Fibroblast of gingiva (primary cell): ENCODE results near the gene TMEM97.
A peak's percentile ranks its signal among the peaks of the same experiment; 100 is the strongest.

Source experiments
- DNase-seq: peaks from one replicate; pipeline ENCODE4 v3.0.0-alpha.2; 2011; ENCODE audit warnings: low read depth

Gene TMEM97

DNA sequence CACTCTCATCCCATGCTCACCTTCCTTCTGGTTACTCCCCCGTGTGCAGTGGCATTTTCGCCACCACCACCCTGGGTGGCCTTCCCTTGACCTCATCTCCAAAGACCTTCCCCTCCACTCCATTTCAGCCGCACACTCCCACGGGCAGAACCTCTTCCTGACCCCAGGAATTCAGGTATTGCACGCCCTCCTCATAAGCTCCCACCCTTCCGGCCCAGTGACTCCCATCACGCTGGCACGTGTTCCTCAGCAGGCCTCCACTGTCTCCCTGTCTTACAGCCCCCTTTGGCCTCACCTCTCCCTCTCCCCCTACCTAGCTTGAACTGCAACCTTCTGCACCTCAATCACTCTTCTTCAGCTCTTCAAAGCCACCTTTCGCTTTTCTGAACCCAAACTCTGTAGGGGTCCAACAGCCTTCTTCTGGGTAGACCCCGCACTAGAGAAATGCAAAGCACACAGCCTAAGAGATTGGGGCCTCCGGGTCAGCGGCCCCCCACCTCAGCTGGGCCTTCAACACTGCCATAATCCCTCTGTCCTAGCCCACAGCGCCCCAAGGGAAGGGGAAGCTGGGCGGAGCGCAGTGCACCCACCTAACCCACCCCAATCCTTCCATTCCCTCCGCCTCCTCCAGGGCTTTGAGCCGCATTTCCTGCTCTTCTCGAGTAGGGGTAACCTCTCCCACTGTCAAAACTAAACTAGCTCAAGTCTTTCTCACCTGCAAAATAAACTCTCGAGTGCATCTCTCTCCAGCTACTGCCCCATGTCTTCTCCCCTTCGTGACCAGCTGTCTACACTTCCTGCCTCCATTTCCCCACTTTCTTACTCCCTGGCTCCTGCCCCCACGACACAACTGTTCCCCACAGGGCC, 1.7 kb upstream of the TMEM97 start:
- no peak for DNase-seq

DNA sequence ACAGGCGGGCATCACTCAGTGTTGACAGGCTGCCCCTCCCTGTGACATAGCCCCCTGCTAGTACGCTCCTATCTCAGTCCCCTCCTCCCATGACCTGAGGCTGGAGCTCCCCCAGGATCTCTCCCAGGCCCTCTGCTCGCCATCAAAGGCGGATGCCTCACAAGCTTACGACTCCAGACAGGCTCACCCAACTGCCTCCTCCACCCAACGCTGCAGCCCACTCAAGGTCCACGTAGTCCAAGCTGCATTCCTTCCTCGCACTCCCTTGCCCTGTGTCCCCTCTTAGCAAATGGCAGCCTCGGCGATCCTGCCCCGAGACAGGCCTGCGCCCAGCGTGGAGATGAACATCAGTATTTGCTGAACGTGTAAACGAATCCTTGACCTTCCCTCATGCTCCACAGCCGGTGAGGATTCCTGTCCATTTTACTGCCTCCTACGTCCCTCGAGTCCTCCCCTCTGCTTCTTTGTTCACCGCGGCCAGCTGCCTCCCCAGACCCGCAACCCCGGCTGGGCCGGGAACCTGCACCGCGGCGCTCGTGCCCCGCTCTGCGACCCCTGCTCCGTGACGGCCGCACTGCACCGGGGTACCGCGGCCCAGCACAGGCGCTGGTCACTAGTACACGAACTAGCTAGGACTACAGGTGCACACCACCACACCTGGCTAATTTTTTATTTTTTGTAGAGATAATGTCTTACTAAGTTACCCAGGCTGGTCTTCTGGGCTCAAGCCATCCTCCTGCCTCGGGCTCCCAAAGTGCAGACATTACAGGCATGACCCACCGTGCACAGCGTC, 838 bp upstream of the TMEM97 start:
- no peak for DNase-seq

DNA sequence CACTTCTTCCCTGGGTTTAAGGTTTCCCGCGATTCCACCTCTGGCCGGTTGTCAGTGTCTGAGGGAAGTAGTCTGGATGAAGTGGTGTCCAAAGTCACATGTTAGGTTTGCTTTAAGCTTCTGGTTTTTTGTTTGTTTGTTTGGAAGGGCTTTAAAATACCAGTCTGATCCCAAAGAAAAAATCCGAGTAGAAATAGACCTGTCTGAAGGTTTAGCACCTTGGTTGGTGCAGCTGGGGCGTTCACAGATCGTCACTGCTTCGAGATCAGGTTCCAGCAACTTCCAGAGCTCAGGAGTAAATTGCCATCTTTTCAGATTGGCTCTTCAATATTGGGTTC, 567 bp downstream of the TMEM97 start:
- no peak for DNase-seq

DNA sequence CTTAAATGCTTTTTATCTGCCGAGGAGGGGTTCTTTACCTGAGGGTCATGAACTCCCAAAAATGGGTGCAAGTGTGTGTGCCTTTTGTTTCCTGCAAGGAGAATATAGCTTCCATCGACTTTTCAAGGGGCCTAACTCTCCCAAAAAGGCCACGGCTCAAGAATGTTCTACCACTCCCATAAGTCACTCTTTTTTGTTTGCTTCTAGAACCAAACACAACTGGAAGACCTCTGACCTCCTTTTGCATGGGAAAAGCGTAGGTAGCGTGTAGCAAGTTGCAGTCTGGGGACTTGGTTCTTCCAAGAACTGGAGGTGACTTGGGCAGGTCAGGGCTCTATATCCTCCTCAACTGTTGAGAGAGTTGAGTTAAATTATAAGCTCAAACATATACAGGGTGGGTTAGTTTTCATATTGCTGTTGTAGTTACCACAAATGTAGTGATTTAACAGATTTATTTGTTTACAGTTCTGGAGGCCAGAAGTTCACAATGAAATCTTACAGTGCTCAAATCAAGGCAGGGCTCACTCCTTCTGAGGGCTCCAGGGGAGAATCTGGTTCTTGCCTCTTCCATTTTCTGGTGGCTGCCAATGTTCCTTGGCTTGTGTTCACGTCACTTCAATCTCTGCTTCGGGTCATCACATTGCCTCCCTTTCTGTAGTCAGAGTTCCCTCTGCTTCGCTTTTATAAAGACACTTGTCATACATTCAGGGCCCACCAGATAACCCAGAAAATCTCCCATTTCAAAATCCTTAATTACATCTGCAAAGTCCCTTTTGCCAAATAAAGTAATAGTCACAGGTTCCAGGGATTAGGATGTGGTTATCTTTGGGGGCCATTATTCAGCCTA, 1.4 kb downstream of the TMEM97 start:
- no peak for DNase-seq

DNA sequence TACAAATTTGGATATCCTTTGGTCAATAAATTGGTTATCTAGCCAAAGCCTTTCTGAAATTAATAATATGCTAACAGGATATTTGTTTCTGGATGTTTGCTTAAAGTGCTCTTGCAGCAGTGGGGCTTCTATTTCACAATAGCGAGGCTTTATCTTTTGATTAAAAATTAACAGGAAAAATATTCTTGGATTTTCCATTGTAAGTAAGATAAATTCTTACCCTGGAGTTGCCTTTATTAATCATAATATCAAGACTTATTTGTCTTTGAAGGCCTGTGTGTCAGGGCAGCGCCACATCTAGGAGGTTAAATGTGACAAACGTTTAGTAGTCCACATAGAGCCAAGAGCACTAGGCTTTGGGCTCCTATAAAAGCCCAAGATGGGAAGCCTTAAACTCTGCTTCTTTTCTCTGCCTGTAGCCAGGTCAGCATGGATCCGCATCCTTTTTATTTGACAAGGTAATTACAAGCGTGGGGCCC, 5.3 kb downstream of the TMEM97 start:
- no peak for DNase-seq

DNA sequence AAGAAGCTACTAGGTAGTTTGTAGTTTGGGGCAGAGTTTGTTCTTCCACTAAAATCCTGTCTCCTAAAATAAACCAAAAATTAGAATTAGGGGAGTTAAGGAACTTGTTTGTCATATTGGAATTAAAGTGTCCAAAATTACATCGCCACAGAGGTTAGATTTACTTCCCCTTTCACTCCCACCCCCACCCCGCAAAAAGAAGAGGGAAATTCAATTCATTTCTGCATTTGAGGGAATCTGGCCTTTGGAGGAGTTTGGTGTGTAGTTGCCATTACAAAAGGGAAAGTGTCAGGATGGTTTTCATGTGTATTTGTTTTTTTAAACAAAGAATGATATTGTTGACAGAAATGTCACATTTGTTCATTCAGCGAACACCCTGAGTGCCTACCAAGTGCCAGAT, 5.8 kb downstream of the TMEM97 start:
- no peak for DNase-seq

DNA sequence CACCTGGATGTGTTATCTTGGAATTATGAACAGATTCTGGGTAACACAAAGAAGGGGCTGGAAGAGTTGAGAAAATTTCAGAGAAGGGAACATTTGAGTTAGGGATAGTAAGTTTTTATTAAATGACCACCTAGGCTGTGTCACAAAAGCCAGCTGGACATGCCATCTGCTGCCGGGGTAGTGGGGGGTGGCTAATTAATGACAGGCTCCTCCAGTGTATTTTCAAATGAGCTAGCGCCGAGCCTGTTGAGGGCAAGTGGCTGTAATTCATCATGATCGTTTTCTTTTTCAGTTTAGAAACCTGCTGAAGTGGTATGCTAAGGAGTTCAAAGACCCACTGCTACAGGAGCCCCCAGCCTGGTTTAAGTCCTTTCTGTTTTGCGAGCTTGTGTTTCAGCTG, 6.2 kb downstream of the TMEM97 start:
- no peak for DNase-seq

DNA sequence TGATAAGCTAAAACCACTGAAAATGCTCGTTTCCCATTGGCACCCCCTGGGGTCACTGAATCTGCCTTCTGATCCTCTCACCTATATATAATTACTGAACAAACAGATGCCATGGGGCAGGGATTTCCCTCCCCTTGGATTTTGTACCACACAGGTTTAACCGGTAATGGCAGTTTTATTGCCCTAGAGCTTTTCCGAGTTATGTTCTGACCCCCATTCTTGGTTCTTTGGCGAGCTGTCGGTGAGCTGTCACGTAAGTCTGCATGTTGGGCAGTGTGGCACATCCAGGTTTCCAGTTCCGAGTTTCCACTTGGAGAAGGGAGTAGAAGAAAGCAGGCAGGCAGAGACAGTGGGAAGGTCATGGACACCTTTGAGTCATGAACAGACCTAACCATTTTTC, 7.1 kb downstream of the TMEM97 start:
- no peak for DNase-seq

DNA sequence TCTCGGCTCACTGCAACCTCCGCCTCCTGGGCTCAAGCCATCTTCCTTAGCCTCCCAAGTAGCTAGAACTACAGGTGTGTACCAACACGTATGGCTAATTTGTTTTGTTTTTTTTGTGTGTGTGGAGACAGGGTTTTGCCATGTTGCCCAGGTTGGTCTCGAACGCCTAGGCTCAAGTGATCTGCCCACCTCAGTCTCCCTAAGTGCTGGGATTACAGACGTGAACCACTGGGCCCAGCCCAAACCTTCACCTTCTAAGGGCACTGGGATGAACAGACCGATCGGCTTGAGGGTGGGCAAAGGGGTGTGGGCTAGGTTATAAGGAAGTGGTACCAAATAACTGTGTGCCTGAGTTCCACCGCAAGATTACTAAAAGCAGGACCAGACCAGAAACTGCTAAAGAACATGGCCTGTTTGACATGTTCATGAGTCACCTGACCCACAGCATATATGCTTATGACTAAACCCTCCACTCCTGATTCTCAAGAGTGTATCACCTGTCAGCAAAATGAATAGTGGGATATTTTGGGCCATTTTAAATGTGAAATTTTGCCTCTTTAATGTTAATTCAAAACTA, 8.1 kb downstream of the TMEM97 start:
- DNase-seq: no peak

DNA sequence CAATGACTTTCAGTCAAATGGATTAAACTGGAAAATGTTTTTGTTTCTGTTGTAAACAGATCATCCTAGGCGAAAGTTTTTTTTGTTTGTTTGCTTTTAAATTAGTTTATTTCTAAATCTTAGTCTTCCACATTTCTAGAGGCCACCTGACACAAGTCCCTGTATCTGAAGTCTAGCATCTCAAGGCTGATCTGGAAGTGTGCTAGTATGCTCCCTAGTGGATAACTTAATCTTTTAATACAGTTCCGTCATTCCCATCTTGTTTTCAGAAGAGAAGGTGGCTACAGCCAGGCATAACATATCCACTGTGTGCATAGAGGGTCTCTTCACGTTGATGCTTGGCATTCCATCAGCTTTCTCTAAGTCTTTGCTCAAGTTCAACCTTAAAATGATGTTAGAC, 8.7 kb downstream of the TMEM97 start:
- DNase-seq: peak; percentile 15

DNA sequence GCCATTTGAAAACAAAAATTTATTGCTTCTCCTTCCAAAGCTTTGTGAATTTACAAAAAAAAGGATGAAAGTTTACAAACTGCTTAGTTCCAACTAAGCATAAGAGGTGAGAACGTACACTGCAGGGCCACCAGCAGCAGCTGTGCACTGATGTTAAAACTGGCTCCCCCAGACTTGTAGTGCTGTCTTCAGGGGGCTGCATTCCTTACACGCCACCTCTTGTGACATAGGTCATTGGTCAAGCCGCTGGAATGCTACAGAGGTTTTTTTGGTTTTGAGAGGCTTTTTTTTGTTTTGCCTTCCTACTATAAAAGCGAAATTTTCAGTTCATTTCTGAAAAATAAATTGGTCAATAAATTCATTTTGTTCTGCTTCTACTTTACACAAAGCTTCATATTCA, 9.3 kb downstream of the TMEM97 start:
- peak; percentile 19 for DNase-seq

DNA sequence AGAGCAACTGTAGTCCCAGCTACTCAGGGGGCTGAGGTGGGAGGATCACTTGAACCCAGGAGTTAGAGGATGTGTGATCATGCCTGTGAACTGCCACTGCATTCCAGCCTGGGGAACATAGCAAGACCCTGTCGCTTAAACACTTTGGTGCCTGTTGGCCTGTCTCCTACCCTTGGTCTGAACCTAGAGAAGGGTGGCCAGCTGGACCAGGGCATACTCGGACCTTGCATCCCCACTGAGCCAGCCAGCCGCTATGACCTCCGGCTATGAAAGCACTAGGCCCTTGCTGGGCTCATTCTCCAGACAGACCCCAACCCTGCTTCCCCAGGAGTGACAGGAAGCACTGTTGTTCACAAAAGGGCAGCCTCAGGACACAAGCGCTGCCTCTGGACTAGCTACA, 11.7 kb downstream of the TMEM97 start:
- DNase-seq: no peak

DNA sequence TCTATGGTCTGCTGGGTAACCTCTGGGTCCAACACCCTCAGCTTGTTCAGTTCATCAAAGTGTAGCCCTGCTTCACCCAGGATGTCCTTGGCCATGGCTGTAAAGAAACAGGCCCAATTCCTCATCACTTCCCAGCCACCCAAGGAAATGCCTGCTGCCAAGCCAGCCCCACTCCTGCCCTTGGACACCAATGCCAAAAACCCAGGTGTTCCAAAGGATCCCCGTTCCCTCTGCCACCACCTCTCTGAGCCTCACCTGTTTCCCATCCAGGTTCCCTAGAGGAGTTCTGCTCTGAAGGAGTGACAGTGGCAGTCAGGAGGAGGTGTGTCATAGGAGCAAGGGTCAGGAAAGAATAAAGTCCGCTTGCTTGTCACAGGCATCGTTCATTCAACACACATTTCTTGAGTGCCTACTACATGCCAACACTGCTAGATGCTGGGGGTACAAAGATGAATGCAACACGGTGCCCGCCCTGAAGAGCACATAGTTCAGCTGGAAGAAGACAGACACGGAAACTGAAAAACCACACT, 13.0 kb downstream of the TMEM97 start:
- DNase-seq: no peak

DNA sequence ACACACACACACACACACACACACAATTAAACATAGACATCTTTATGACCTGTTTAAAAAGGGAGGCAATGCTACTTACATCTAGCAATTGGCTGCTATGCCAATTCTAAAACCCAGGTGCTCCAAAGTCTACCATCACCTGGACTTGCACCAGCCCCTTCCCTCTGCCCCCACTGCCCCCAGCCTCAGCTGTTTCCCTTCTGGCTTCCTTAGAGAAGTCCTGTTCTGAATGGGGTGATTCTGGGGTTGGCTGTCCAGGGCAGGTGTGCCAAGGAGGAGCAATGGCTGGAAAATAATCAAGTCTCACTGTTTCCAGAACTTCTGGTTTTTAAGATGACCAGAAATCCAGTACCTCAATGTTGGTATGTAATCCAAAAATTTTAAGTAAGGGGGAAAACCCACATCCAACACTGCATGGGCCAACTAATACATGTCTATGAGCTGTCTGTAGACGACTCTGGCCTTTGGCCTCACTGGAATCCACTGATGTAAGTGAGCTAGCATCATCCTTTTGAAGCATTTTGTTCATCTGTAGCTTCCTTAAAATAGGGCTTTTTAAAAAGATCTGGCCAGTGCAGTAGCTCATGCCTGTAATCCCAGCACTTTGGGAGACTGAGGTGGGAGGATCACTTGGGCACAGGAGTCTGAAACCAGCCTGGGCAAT, 14.2 kb downstream of the TMEM97 start:
- no peak for DNase-seq

DNA sequence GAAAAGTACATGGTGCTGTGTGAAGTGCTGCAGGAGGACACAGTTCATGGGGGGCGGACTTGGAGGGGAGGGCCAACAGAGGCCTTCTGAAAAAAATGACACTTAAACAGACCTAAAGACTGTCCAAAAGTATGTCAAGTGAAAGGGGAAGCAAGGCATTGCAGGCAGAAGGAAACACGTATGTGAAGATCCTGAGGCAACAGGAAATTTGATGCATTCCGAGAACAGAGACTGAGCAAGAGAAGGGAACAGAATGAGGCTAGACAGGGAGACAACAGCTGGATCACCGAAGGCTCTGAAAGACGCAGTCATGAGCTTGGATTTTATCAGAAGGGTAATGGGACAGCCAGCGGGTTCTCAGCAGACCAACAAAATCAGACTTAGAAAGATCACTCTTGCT, 15.2 kb downstream of the TMEM97 start:
- peak; percentile 20 for DNase-seq

DNA sequence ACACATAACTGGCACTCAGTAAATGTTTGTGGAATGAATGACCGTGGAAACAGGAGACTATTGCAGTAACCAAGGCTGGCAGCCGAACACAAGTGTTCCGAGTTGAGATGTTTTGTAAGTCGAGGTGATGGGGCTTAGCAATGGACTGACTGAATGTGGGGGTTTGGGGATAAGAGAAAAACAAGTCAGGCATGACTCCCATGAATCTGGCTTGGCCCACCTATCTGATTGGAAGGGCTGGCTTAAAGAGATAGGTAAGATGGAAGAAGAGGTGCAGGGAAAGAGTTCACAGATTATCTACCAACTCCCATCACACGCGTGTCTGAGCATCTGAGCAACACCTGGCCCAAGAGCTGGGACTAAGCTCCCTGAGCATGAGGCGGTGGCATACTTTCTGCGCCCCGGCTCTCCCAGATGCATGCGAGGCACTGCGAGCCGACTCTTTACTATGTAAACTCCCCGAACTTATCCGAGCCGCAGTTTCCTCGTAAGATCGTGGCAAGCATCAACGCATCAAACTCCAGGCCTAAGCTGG, 15.7 kb downstream of the TMEM97 start:
- peak; percentile 15 for DNase-seq

DNA sequence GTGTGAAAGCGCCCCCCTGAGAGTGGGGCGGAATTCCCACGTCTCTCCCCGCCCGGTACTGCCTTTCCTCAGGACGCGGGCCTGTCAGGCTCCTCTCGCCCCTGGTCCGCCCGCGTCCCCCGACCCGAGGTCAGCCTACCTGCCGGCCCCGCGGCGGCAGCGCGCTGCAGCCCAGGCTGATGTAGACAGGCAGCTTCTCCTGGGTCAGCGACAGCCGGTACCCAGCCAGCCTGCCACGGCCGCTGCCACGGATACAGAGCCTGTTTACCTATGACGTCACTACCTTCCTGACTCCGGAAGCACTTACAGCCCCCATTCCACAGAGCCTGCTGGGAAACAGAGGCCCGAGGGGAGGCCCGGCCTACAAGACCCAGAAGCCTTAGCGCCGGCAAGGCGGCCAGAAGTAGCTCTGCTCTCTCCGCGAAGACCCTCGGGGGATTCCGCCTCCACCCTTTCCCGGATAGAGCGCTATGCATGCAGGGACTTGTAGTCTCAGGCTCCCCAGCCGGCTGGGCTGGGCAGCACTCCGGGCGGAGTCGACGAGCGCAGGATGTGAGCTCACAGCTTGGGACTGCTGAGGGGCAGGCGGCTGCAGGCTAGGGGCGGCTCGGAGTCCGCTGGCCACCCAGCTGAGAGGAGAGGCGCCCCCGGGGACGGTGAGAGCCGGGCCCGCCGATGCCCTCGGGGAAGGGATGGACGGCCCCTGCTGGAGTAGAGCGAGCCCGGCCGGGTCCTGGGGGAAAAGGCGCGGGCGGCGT, 16.4 kb downstream of the TMEM97 start, which contains the start of the genes IFT20 and TNFAIP1:
Gene IFT20, minus strand, starts transcription at position 272 of the 758 bp plus-strand sequence. CDS start 3,487 bp downstream, outside the sequence.
Gene TNFAIP1, plus strand, starts transcription at position 561 of the 758 bp plus-strand sequence. CDS start 3,761 bp downstream, outside the sequence.
- DNase-seq: peak; percentile 100

DNA sequence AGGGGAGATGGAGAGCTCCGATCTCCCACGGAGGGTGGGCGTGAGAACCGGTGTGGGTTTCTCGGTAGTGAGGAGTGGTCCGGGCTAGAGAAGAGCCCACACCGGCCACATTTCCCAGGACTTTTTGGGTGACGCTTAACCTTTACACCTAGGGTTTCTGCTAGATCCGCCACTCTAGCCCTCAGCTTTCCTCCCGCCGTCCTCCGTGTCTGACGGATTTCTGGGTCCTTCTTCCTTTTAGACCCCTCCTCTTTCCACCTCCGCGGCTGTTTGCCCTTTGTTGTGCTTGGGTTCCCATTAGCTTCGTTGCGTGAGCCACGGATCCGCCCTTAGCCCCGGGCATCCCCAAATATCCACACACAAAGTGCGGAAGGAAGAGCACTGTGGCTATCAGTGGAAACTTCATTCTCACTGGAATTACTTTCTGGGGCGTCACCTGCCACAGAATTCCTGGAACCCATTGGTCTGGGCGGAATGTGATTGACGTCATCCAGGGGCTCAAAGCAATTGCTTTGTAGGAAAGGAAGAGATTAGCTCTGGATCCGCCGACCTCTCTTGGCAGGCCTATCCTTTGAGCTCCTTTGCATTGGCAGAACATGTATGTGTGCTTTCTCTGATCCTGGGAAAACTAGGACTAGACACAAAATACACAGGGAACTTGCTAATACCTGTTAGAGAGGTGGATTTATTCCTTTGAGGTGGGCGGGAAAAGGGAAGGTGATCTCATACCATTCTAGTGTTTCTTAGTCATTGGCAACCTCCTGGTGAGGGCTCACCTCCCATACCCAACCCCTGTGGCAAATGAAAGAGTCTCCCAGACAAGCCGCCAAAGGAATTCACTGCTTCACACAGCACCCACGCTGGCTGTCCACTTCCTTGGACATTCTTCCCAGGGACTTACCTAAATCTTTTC, 17.2 kb downstream of the TMEM97 start:
- DNase-seq: peak; percentile 71
